Measurements from ENCODE around the gene RADIL.
"Not testable (repeated sequence)": the region's sequence is repeated elsewhere in the genome, so short reads cannot be mapped to it uniquely, and the experiment has no call there.

The RADIL gene

DNA sequence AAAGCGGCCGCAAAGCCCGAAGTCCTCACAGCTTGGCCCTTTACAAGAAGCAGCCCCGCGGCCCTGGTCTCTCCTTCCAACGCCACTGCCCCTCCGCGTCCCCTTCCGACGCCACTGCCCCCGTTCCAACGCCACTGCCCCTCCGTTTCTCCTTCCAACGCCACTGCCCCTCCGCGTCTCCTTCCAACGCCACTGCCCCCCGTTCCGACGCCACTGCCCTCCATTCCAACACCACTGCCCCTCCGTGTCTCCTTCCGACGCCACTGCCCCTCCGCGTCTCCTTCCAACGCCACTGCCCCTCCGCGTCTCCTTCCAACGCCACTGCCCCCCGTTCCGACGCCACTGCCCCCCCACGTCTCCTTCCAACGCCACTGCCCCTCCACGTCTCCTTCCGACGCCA is 75.0 kb downstream of the RADIL start:
- no peak for DNase-seq (ENCODE audit: low read depth)

DNA sequence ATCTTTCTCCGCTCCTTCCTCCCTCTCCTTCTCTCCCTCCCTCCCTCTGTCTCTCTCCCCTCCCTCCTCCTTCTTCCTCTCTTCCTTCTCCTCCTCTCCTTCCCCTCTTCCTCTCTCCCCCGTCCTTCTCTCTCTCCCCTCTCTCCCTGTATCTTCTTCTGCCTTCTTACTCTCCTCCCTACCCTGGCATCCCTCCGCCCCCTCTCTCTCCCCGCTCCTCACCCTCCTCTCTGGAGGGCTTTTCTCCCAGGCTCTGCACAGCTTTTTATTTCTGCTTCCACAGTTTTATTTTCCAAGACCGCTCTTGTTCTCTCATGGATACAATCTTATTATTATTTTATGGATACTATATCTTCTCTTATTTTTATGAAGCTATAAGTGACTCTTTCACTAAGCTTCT is 75.5 kb downstream of the RADIL start:
- DNase-seq (ENCODE audit: low read depth) = no peak

- DNase-seq (ENCODE audit: low read depth) = no peak
Measured at GRCh38 chr7:4807598-4808016, 75.9 kb downstream of the RADIL start.

- no peak for DNase-seq (ENCODE audit: low read depth)
Measured at GRCh38 chr7:4806983-4807597, 76.4 kb downstream of the RADIL start.

DNA sequence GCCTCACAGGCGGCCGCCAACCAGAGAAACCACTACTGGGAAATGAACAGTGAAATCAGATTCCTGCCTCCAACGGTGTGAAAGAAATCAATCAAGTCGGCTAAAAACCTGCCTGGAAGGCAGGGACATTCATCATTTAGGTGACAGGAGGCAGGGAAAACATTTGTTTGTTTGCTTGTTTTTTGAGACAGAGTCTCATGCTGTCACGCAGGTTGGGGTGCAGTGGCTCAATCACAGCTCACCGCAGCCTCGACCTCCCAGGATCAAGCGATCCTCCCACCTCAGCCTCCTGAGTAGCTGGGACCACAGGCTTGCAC is 77.6 kb downstream of the RADIL start:
- no peak for DNase-seq (ENCODE audit: low read depth)

DNA sequence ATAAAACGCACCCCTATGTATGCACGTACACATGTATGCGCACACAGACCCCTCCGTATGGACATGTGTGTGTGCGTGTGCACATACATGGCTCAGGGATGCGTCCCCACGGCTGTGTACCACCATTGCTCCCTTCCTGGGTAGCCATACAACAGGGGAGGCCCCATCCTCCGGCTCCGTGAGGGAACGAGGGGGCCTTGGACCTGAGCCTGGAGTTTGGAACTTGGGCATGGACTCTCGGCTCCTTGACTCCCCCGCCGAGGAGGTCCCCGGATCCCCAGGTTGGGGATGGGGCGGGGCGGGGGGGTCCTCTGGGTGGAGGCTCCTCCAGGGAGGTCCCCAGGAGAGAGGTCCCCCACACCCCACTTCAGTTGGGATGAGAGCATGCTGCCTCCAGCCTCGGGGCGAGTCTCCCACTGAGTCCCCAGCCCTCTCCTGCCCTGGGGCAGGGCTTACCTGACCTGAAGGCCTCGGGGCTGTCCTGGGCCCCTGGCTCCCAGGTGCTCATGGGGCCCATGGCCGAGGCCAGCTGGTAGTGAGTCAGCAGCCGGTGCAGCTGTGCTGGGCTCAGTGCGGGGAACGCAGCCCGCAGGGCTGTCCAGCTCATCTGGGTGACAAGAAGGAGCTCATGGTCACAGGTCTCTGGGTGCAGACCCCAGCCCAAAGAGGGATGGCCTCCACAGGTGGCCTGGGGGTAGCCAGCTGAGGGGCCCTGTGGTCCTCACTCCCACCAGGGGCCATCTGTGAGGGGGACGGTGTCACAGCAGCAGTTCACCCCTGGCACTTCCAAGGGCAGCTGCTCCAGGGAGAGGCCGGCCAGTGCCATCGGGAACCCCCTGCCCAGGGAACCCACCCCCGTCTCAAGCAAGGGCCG is 78.2 kb downstream of the RADIL start:
- DNase-seq (ENCODE audit: low read depth) = no peak

GRCh38 chr7:4803397-4804241 is 79.9 kb downstream of the RADIL start:
- DNase-seq (ENCODE audit: low read depth) = no peak

DNA sequence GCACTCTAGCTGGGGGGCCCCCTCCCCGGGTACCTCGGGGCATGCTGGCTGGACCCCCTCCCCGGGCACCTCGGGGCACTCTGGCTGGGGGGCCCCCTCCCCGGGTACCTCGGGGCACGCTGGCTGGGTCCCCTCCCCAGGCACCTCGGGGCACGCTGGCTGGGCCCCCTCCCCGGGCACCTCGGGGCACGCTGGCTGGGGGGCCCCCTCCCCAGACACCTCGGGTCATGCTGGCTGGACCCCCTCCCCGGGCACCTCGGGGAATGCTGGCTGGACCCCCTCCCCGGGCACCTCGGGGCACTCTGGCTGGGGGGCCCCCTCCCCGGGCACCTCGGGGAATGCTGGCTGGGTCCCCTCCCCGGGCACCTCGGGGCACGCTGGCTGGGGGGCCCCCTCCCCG is 80.9 kb downstream of the RADIL start:
- DNase-seq (ENCODE audit: low read depth) = not testable (repeated sequence)

- DNase-seq (ENCODE audit: low read depth) = no peak
Measured at GRCh38 chr7:4801839-4802231, 81.7 kb downstream of the RADIL start.

DNA sequence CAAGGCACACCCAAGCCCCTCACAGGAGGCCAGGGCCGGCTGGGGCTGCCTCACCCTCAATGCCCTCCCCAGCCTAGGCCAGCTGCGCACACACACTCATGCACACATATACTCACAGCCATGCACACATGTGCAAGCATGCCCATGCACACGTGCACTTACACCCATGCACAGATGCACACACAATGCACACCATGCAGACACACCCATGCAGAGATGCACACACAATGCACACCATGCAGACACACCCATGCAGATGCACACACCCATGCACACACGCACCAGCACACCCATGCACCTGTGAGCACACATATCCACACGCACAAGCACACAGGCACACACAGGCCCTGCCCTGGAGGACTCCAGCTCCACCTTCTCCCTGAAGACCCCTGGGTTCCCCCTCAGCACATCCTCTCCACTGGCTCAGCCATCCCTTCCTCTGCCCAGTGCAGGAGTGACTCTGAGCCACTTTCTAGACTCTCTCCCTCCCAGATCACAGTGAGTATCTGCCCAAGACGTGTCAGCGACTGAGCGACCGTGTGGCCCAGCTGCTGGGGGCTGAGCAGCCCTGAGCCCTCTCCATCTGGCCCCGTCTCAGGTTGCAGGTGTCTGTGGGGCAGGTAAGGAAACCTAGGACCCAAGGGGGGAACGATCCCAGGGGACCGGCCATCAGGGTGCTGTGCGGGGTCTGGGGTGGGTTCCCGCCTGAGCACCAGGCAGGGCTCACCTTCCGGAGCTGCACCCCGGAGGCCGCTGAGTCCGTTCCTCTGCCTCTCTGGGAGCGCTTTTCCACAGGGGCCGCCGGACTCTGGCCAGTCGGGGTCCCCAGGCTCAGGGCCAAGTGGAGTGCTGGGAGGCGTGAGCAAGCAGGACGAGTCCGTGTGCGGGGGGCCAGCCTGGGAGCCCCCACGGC is 82.3 kb downstream of the RADIL start:
- no peak for DNase-seq (ENCODE audit: low read depth)

DNA sequence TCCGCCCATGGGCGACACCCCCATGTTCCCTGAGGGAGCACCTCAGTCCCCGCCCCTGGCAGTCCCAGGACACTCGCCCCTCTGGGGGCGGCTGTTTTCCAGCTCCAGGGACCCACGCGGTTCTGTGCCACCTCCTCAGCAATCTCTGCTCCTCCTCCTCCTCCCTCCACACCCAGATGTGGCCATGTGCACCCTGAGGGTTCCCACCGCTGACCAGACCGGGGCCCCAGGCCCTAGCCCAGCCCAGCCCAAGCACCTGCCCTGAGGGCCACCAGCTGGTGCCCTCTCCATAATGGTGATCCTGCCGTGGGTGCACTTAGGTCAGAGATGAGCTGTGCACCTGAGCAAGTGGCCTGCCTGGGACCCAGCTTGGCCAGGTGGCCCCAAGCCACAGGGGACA is 83.0 kb downstream of the RADIL start:
- no peak for DNase-seq (ENCODE audit: low read depth)

DNA sequence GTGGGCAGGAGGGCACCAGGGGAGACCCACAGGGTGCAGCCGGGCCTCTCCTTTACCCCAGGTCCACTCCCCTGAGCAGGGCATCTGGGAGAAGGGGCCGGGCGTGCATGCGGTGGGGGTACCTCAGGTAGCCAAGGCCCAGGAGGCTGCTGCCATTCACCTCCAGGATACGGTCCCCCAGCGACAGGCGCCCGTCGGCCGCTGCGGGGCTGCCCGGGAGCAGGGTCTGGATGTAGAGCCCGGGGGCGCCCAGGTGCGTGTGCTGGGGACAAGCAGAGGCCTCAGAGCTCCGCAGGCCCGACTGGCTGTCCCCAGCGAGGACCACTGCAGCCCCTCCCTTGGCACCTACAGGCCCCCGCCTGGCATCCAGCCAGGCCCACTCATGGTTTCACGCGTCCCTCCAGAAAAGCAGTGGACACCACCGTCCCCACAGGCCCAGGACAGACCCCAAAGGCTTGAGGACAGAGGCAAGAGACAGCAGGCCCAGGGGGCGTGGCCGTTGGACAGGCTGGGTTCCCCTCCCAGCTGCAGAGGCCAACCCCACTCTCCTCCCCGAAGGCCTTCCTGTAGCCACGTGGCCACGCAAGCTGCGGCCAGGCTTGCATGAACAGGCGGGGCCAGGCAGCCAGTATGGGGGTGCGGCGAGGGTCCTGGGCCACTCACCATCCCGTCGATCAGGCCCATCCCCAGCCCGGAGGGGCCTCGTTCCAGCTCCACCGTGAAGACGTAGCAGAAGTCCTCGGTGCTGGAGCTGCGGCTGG is 83.8 kb downstream of the RADIL start:
- no peak for DNase-seq (ENCODE audit: low read depth)

DNA sequence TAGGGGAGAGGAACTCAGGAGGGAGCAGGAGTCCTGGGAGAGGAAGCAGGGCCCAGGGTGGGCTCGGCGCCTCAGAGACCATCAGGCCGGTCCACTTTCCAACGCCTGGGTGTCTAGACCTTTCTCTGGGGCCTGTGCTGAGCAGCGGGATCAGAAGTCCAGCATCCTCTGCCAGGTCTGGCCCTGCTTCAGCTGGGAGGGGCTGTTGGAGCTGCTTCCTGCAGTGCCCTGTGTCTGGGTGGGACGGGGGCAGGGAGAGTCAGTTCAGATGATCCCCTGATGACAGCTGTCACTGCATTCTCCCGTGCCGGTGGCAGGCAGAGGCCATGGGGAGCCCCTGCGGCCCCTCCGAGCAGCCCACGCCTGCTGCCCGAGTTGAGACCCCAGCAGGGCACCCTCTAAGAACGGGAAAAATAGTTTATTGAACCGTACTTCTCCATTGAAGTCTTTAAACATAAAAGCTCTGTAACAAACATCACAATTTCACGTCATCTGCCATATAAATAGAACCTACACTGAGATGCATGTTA is 84.7 kb downstream of the RADIL start:
- no peak for DNase-seq (ENCODE audit: low read depth)

- DNase-seq (ENCODE audit: low read depth) = peak; percentile 54
Measured at GRCh38 chr7:4797858-4798705, 85.4 kb downstream of the RADIL start.

DNA sequence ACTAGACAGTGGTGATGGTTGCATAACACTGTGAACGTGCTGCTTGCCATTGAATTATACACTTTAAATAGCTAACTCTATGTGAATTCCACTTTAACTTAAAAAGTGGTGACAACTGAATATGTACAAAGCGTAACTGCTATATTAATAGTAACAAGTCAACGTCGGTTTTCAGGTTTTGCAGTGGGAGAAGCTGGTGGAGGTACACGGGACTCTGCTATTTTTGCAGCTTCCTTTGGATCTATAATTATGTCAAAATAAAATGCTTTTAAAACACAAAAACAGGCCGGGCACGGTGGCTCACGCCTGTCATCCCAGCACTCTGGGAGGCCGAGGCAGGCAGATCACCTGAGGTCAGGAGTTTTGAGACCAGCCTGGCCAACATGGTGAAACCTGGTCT is 87.1 kb downstream of the RADIL start:
- DNase-seq (ENCODE audit: low read depth) = no peak

GRCh38 chr7:4794591-4795350 is 88.7 kb downstream of the RADIL start:
- no peak for DNase-seq (ENCODE audit: low read depth)

DNA sequence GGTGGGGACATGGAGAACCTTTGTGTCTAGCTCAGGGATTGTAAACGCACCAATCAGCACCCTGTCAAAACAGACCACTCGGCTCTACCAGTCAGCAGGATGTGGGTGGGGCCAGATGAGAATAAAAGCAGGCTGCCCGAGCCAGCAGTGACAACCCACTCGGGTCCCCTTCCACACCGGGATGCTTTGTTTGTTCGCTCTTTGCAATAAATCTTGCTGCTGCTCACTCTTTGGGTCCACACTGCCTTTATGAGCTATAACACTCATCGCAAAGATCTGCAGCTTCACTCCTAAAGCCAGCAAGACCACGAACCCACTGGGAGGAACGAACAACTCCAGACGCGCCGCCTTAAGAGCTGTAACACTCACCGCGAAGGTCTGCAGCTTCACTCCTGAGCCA is 89.3 kb downstream of the RADIL start:
- DNase-seq (ENCODE audit: low read depth) = not testable (repeated sequence)

GRCh38 chr7:4793385-4793993 is 90.0 kb downstream of the RADIL start:
- DNase-seq (ENCODE audit: low read depth) = not testable (repeated sequence)
